Activated CD8-positive, alpha-beta memory T cell treated with anti-CD3 and anti-CD28 coated beads, Interleukin-2, amount 10 ng/mL, durations not matched to agents 7 days and 5 days (primary cell): Measurements from ENCODE around the gene FOXF1. TPM values are rescaled to one million over a fixed set of nuclear protein-coding genes. Genes with fewer than 3 reads are reported as not detected.

Experiments
- ATAC-seq: fragments of 150-1000 bp; cut with Tn5 transposase; one replicate; pipeline ENCODE4 v1.10.0; 2021; ENCODE audit warnings: moderate library complexity
- CTCF ChIA-PET: fragments of 350-600 bp; sonication (Branson Sonifier 250); formaldehyde crosslinking; loops from one replicate; lab custom pipeline; 2021; ENCODE audit warnings: antibody characterized with exemption; lab: Charles Lee
- DNase-seq: peaks from one replicate; pipeline ENCODE4 v3.0.0-alpha.2; 2020
- H3K27ac Mint-ChIP-seq: one replicate; pipeline ENCODE4 v1.8.0; 2021; ENCODE audit warnings: mild to moderate bottlenecking, mixed read lengths
- H3K27me3 Mint-ChIP-seq: one replicate; pipeline ENCODE4 v1.8.0; 2021; ENCODE audit warnings: mixed read lengths
- H3K36me3 Mint-ChIP-seq: one replicate; pipeline ENCODE4 v1.8.0; 2021; ENCODE audit warnings: mild to moderate bottlenecking, mixed read lengths
- H3K4me1 Mint-ChIP-seq: one replicate; pipeline ENCODE4 v1.8.0; 2021; ENCODE audit warnings: mixed read lengths
- H3K4me3 Mint-ChIP-seq: one replicate; pipeline ENCODE4 v1.8.0; 2021; ENCODE audit warnings: mild to moderate bottlenecking, moderate library complexity, mixed read lengths
- H3K9me3 Mint-ChIP-seq: one replicate; pipeline ENCODE4 v1.8.0; 2022; ENCODE audit warnings: low read depth, mixed read lengths
- total RNA-seq, 2 experiments: library from RNA; stranded (reverse); gene quantifications; one replicate each; pipeline ENCODE4 v1.2.3, GENCODE V29; 2021

Gene FOXF1
- total RNA-seq, 2 experiments from 2014 or later, result not detected

DNA sequence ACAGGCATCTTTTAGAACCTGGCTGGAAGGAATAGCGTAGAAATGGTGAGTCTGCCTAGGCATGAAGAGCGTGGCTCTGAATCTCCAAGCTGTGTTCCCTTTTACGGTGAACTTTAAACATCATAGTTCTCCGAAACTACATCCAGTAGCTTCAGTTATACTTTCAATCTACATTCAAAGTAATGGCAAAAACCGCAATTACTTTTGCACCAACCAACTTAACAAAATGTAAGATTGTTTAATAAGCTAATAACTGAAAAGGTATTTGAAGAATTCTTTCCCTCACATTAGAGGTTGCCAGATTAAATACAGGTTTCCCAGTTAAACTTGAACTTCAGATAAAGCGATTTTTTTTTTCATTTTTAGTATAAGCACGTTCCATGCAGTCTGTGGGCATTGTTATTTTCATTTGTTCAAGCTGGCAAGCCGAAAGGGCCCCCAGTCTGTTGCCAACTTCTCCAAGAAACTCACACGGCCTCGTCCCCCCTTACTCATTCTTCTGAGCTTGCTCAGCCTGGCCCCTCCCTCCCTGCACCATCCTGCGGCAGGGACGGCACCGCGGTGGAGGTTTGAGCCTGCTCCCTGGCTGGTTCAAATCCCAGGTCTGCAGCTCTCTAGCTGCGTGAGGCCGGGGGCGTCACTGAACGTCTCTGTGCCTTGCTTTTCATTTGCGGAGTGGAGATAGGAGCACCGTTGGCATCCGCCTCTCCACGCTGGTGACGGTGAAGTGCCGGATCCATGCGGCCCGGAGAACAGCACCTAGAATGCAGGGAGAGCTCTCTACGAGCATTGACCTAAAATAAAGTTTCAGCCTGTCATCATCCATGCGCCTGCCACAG lies 48.2 kb downstream of the FOXF1 start:
- Mint-ChIP-seq H3K9me3 (no peaks in the 10 kb centered on the region), H3K27ac (no peak overlapping the region), H3K36me3 (peaks cover 5% of the 10 kb centered on the region), H3K4me1 (peaks cover 15% of the 10 kb centered on the region), H3K4me3 (no peak overlapping the region), H3K27me3 (peaks cover 15% of the 10 kb centered on the region)
- ATAC-seq (no peak), DNase-seq (no peak)
- CTCF ChIA-PET, result interaction anchor here (0.6 kb wide), 1 partner anchor 821 kb away, joined by 5 read pairs; no protein-coding TSS in a partner anchor

DNA sequence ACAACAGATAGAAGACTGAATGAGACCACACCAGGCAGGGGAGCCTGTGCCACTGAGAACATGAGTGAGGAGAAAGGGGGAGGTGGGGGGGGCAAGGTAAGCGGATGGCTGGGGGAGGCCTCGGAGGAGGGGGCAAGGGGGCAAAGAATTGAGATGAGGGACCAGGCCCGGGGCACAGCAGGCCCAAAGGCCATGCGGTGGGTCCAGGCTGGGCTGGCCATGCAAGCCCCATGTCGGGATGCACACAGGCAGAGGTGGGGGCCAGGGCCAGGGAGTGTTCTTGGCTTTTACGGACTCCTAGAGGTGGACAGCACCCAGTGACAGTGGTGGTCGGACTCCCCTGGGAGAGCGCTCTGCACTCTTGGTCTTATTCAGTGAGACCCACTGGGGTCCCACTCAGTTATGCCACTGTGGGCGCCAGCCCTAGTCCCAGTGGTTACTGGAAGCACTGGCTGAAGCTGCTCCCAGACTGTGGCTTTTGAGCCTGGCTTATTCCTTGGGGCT lies 49.5 kb downstream of the FOXF1 start:
- CTCF ChIA-PET, result no interaction called here
- Mint-ChIP-seq H3K9me3 (no peaks in the 10 kb centered on the region), H3K27ac (no peak overlapping the region), H3K4me3 (no peak overlapping the region), H3K27me3 (peaks cover 28% of the 10 kb centered on the region), H3K36me3 (no peaks in the 10 kb centered on the region), H3K4me1 (peaks cover 15% of the 10 kb centered on the region)
- DNase-seq, result no peak
- no peak for ATAC-seq

DNA sequence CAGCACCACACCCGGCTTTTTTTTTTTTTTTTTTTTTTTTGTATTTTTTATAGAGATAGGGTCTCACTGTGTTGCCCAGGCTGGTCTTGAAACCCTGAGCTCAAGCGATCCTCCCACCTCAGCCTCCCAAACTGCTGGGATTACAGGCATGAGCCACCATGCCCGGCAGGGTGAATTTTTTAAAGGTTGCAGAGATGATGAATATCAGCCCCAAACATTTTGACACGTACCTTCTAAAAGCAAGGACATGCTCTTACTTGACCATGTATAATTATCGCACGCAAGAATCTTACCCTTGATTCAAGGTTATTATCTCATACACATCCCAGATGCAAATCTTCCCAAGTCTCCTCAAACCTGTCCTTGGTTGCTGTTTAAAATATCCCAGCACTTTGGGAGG lies 52.0 kb downstream of the FOXF1 start:
- DNase-seq (no peak), ATAC-seq (no peak)
- H3K9me3 Mint-ChIP-seq, result no peaks in the 10 kb centered on the region
- peaks cover 9% of the 10 kb centered on the region for H3K4me1 Mint-ChIP-seq
- H3K27ac Mint-ChIP-seq, result no peak overlapping the region
- CTCF ChIA-PET, result interaction anchor here (0.8 to 1.6 kb wide), 4 partner anchors 26 to 1074 kb away, joined by 3 to 5 read pairs (median 4); no protein-coding TSS in a partner anchor
- no peaks in the 10 kb centered on the region for H3K36me3 Mint-ChIP-seq
- H3K27me3 Mint-ChIP-seq, result peaks cover 45% of the 10 kb centered on the region
- H3K4me3 Mint-ChIP-seq, result no peak overlapping the region

DNA sequence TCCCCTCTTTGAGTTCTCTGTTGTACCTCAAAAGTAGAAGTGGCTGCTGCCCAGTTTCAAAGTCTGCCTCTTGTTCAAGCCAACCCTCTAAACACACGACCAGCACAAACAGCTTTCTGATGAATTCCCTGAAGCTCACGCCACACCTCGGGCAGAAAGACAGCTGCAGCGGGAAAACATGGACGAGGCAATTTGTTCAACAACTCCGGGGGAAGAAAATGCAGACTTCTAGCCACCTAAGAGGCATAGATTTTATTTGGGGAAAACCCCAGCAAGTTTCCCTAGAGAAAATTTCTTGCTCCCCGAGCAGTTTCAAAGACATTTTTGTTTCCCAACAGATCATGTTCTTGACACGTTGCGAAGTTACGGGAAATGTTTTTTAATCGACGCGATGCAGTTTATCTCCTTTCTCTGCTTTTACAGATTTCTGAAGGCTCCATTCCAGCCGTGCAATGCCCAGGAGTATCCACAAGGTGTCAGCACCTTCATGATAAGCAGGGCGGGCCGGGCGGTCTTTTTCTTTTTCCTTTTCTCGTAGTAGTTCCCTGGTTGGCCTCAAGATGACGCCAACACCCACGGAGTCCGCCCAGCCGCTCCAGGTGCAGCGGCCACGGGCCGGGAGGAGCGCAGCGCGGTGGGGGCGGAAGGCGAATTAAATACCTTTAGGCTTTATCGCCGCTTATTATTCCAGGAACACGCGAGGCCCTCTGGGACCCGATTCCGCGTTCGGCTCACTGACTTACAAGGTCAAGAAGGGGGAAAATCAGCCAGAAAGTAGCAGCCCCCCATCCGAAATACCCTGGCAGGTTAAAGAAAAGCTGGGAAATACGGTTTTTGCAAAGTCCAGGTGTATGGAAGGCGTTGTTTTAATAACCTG lies 53.4 kb downstream of the FOXF1 start:
- no peak overlapping the region for H3K4me3 Mint-ChIP-seq
- no peak overlapping the region for H3K27ac Mint-ChIP-seq
- H3K27me3 Mint-ChIP-seq, result peaks cover 47% of the 10 kb centered on the region
- peaks cover 9% of the 10 kb centered on the region for H3K4me1 Mint-ChIP-seq
- no peaks in the 10 kb centered on the region for H3K9me3 Mint-ChIP-seq
- ATAC-seq (peak; percentile 88), DNase-seq (peak; percentile 92)
- H3K36me3 Mint-ChIP-seq, result no peaks in the 10 kb centered on the region
- CTCF ChIA-PET, result interaction anchor here (0.7 to 2.5 kb wide), 21 partner anchors 9 to 734 kb away, joined by 3 to 22 read pairs (median 4); partner anchors contain the start of genes FOXL1 and MTHFSD

Other genes with a start within 250 kb of the FOXF1 start
- 10 to 100 TPM; 23.2 to 25.3 TPM for gene MTHFSD, start 44.7 kb downstream of the FOXF1 start, total RNA-seq
- not detected for gene FOXC2, start 56.3 kb downstream of the FOXF1 start, total RNA-seq
- gene FOXL1, start 68.0 kb downstream of the FOXF1 start, total RNA-seq, result not detected